Dendritic cell treated with granulocyte-macrophage colony-stimulating factor and Interleukin-4, amounts not matched to agents 40 ng/mL and 50 ng/mL, for 4 days (primary cell): ENCODE measurements around the gene SEC14L6.

Experiments
- H3K27ac Mint-ChIP-seq: one replicate; pipeline ENCODE4 v1.8.0; 2022; ENCODE audit warnings: mild to moderate bottlenecking, mixed read lengths
- H3K27me3 Mint-ChIP-seq: one replicate; pipeline ENCODE4 v1.8.0; 2022; ENCODE audit warnings: mild to moderate bottlenecking, mixed read lengths
- H3K36me3 Mint-ChIP-seq: one replicate; pipeline ENCODE4 v1.8.0; 2022; ENCODE audit warnings: low read depth, mixed read lengths
- H3K4me1 Mint-ChIP-seq: one replicate; pipeline ENCODE4 v1.8.0; 2022; ENCODE audit warnings: low read depth, mixed read lengths
- H3K4me3 Mint-ChIP-seq: one replicate; pipeline ENCODE4 v1.8.0; 2022; ENCODE audit warnings: mild to moderate bottlenecking, moderate library complexity, mixed read lengths
- H3K9me3 Mint-ChIP-seq: one replicate; pipeline ENCODE4 v1.8.0; 2022; ENCODE audit warnings: mixed read lengths
- intact Hi-C: fragments of 100-400 bp; cut with micrococcal nuclease; formaldehyde crosslinking; loops from one replicate; pipeline ENCODE4 v1.15.0; 2022

SEC14L6 gene

GRCh38 chr22:30508216-30508615 lies 38.3 kb downstream of the SEC14L6 start:
- Mint-ChIP-seq H3K27ac (no peak overlapping the region), H3K4me3 (no peak overlapping the region), H3K27me3 (peaks cover 48% of the 10 kb centered on the region), H3K9me3 (no peaks in the 10 kb centered on the region), H3K36me3 (no peaks in the 10 kb centered on the region), H3K4me1 (no peaks in the 10 kb centered on the region)
- intact Hi-C loops, result no loop called here

DNA sequence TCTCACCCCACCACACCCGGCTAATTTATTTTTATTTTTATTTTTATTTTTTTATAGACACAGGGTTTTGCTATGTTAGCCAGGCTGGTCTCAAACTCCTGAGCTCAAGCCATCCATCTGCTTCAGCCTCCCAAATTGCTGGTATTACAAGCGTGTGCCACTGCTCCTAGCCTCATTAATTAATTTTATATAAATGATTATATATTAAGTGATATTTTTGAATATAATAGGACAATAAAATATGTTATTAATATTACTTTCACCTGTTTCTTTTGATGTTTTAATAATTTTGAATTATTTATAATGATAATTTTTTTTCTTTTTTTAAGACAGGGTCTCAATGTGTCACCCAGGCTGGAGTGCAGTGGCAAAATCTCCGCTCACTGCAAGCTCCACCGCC lies 38.9 kb downstream of the SEC14L6 start:
- Mint-ChIP-seq H3K27me3 (peaks cover 48% of the 10 kb centered on the region), H3K4me1 (no peaks in the 10 kb centered on the region), H3K4me3 (no peak overlapping the region), H3K36me3 (no peaks in the 10 kb centered on the region), H3K9me3 (no peaks in the 10 kb centered on the region), H3K27ac (no peak overlapping the region)
- intact Hi-C loops, result no loop called here

- Mint-ChIP-seq H3K4me3 (no peak overlapping the region), H3K36me3 (no peaks in the 10 kb centered on the region), H3K4me1 (no peaks in the 10 kb centered on the region), H3K27me3 (peaks cover 53% of the 10 kb centered on the region), H3K27ac (no peak overlapping the region), H3K9me3 (no peaks in the 10 kb centered on the region)
- intact Hi-C loops, result no loop called here
These were observed 40.0 kb downstream of the SEC14L6 start for GRCh38 chr22:30506507-30506968.

DNA sequence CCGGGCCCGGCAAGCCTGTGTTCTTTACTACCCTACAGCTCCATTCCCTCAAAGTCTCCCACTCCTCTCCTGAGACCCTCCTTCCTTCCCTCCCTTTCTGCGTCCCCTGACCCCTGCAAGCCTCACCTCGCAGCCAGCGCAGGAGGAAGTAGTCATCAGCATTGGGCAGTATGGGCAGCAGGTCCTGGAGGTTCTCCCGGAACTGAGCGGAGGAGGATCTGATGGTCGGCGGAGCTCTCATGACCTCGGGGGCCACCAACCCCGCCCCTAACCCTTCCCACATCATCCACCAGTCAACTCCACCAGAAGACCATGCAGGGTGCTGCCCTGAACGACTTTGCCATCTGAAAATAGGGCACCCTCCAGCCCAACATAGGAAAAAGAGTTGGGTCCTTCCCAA lies 43.0 kb downstream of the SEC14L6 start:
- H3K9me3 Mint-ChIP-seq, result no peaks in the 10 kb centered on the region
- peaks cover 48% of the 10 kb centered on the region for H3K27me3 Mint-ChIP-seq
- intact Hi-C loops, result no loop called here
- no peaks in the 10 kb centered on the region for H3K36me3 Mint-ChIP-seq
- no peak overlapping the region for H3K27ac Mint-ChIP-seq
- H3K4me3 Mint-ChIP-seq, result no peak overlapping the region
- no peaks in the 10 kb centered on the region for H3K4me1 Mint-ChIP-seq

DNA sequence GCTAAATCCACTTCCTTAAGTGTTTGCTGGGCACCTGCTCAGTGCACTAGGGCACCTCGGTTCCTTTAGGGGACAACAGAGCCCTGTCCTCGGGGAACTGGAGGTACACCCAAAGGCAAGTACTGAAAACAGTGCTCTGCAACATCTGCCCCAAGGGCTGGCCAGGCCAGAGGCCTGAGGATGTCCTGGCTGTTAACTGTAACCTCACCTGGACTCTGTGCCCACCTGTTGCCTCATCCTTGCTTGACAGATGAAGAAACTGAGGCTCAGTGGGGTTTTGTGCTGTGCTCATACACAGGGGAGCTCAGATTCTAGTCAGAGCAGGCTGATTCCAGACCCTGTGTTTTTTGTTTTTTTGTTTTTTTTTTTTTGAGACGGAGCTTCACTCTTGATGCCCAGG lies 43.6 kb downstream of the SEC14L6 start:
- H3K27me3 Mint-ChIP-seq, result peaks cover 48% of the 10 kb centered on the region
- no peaks in the 10 kb centered on the region for H3K4me1 Mint-ChIP-seq

DNA sequence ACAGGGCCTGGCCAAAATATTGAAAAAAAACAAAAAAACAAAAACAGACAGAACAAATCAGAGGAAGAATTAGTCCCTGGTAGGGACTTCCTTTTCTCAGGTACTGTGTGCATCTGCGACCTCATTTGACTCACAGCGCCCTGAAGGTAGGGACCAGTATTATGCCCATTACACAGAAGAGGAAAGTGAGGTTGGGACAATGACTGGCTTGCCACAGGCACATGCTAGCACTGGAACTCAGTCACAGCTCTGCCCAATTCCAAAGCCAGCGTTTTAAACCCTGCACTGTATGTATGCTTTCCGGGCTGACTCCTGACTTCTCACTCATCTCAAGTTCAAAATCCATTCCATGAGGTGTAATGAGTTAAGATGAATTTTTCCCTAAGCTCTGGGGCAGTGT lies 44.4 kb downstream of the SEC14L6 start:
- peaks cover 49% of the 10 kb centered on the region for H3K27me3 Mint-ChIP-seq
- intact Hi-C loops, result no loop called here
- H3K4me1 Mint-ChIP-seq, result no peaks in the 10 kb centered on the region
- no peaks in the 10 kb centered on the region for H3K9me3 Mint-ChIP-seq
- no peaks in the 10 kb centered on the region for H3K36me3 Mint-ChIP-seq
- no peak overlapping the region for H3K27ac Mint-ChIP-seq
- H3K4me3 Mint-ChIP-seq, result no peak overlapping the region

More for the DNA sequence above, 43.6 kb downstream of the SEC14L6 start:
- H3K36me3 Mint-ChIP-seq, result no peaks in the 10 kb centered on the region
- intact Hi-C loops, result no loop called here
- H3K27ac Mint-ChIP-seq, result no peak overlapping the region
- H3K9me3 Mint-ChIP-seq, result no peaks in the 10 kb centered on the region
- H3K4me3 Mint-ChIP-seq, result no peak overlapping the region

- peaks cover 41% of the 10 kb centered on the region for H3K27me3 Mint-ChIP-seq
- H3K36me3 Mint-ChIP-seq, result no peaks in the 10 kb centered on the region
- H3K9me3 Mint-ChIP-seq, result no peaks in the 10 kb centered on the region
- intact Hi-C loops, result no loop called here
- no peak overlapping the region for H3K27ac Mint-ChIP-seq
- no peaks in the 10 kb centered on the region for H3K4me1 Mint-ChIP-seq
- H3K4me3 Mint-ChIP-seq, result no peak overlapping the region
These were observed 45.9 kb downstream of the SEC14L6 start for GRCh38 chr22:30500628-30501027.

DNA sequence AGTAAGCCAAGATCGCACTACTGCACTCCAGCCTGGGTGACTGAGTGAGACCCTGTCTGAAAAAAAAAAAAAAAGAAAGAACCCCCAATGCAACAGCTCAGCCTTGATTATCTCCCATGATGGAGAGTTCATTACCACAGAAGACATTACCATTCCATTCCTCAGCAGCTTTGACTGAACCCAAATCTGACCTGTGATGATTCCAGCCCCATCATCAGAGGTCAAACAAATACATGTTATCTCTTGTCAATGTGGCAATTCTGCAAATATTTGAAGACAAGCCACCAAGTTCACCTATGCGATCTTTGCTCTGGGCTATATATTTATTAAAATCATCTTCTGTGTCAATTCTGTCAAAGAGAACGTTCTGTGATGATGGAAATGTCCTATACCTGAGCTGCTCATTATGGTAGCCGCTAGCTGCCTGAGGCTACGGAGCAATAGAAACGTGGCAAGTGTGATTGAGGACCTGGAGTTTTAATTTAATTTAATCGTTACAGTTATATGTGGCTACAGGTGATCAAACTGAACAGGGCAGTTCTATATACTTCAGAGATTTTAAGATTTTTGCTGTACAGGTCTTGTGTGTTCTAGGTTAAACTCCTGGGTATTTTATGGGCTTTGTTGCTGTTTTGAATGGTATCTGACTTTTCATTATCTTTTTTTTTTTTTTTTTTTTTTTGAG lies 48.9 kb downstream of the SEC14L6 start:
- Mint-ChIP-seq H3K4me3 (no peak overlapping the region), H3K36me3 (no peaks in the 10 kb centered on the region), H3K27me3 (peaks cover 28% of the 10 kb centered on the region), H3K4me1 (no peaks in the 10 kb centered on the region), H3K9me3 (no peaks in the 10 kb centered on the region), H3K27ac (no peak overlapping the region)
- intact Hi-C loops, result no loop called here

GRCh38 chr22:30495041-30495784 lies 51.3 kb downstream of the SEC14L6 start:
- peaks cover 19% of the 10 kb centered on the region for H3K27me3 Mint-ChIP-seq
- intact Hi-C loops, result no loop called here
- H3K36me3 Mint-ChIP-seq, result no peaks in the 10 kb centered on the region
- H3K27ac Mint-ChIP-seq, result no peak overlapping the region
- no peaks in the 10 kb centered on the region for H3K4me1 Mint-ChIP-seq
- no peak overlapping the region for H3K4me3 Mint-ChIP-seq
- H3K9me3 Mint-ChIP-seq, result no peaks in the 10 kb centered on the region

- intact Hi-C loops, result no loop called here
- no peak overlapping the region for H3K4me3 Mint-ChIP-seq
- no peak overlapping the region for H3K27ac Mint-ChIP-seq
These were observed 54.4 kb downstream of the SEC14L6 start for GRCh38 chr22:30492144-30492543.

DNA sequence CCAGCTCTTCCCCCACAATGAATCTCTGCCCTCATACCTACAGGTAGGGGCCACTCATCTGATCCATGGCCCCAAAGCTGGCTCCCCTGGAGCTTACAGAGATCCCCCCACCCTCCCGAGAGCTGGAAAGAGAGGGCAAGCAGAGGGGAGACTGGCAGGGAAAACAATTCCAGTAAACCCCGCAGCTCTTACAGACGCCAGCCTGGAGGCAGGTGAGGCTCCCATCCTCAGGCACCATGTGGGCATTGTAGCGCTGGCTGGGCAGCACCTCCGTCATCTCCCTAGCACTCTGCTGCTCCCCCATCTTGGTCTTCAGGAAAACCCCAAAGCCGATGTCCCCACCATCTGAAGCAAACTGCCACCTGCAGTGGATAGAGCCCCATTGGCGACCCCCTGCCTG lies 55.2 kb downstream of the SEC14L6 start:
- H3K27ac Mint-ChIP-seq, result no peak overlapping the region
- H3K36me3 Mint-ChIP-seq, result no peaks in the 10 kb centered on the region
- no peaks in the 10 kb centered on the region for H3K4me1 Mint-ChIP-seq
- intact Hi-C loops, result no loop called here
- no peak overlapping the region for H3K4me3 Mint-ChIP-seq
- H3K27me3 Mint-ChIP-seq, result peaks cover 17% of the 10 kb centered on the region
- H3K9me3 Mint-ChIP-seq, result no peaks in the 10 kb centered on the region

More at GRCh38 chr22:30492144-30492543, 54.4 kb downstream of the SEC14L6 start:
- H3K27me3 Mint-ChIP-seq, result peaks cover 17% of the 10 kb centered on the region
- no peaks in the 10 kb centered on the region for H3K9me3 Mint-ChIP-seq
- H3K4me1 Mint-ChIP-seq, result no peaks in the 10 kb centered on the region
- no peaks in the 10 kb centered on the region for H3K36me3 Mint-ChIP-seq

GRCh38 chr22:30490399-30490798 lies 56.1 kb downstream of the SEC14L6 start:
- peaks cover 18% of the 10 kb centered on the region for H3K27me3 Mint-ChIP-seq
- H3K4me1 Mint-ChIP-seq, result no peaks in the 10 kb centered on the region
- no peaks in the 10 kb centered on the region for H3K36me3 Mint-ChIP-seq
- intact Hi-C loops, result no loop called here
- H3K4me3 Mint-ChIP-seq, result no peak overlapping the region
- no peak overlapping the region for H3K27ac Mint-ChIP-seq
- H3K9me3 Mint-ChIP-seq, result no peaks in the 10 kb centered on the region

GRCh38 chr22:30488121-30488520 lies 58.4 kb downstream of the SEC14L6 start:
- H3K36me3 Mint-ChIP-seq, result no peaks in the 10 kb centered on the region
- H3K4me3 Mint-ChIP-seq, result no peak overlapping the region
- H3K27me3 Mint-ChIP-seq, result peaks cover 15% of the 10 kb centered on the region
- no peak overlapping the region for H3K27ac Mint-ChIP-seq
- H3K9me3 Mint-ChIP-seq, result no peaks in the 10 kb centered on the region
- no peaks in the 10 kb centered on the region for H3K4me1 Mint-ChIP-seq
- intact Hi-C loops, result no loop called here

DNA sequence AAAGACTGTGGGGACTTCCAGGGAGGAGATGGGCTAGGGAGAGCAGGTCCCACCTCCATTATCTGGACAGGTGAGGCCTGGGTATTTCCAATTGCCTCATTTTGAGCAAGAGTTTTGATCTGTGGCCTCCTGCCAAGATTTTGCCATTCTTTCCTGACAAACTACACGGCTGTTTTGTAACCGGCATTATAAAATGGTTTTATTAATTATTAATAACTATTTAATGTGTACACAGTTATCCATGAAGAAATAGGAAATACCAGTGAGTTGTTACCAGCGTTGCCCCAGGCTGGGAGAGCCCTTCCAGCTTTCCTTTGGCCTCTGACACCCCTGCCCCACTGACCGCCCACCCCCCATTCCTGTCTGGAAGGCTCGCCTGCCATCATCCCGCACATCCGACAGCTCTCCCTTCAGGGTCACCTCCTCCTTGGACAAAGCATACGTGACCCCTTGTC lies 59.9 kb downstream of the SEC14L6 start:
- Mint-ChIP-seq H3K27me3 (peaks cover 15% of the 10 kb centered on the region), H3K4me1 (no peaks in the 10 kb centered on the region), H3K9me3 (no peaks in the 10 kb centered on the region), H3K4me3 (no peak overlapping the region), H3K27ac (no peak overlapping the region), H3K36me3 (no peaks in the 10 kb centered on the region)
- intact Hi-C loops, result no loop called here
